Activated T-cell treated with anti-CD3 and anti-CD28 coated beads, Interleukin-2, amount 50 U/mL, for 72 hours (primary cell): ENCODE data around the gene TRMT6. TPM values are rescaled to one million over a fixed set of nuclear protein-coding genes. Genes with fewer than 3 reads are reported as not detected.

ENCODE experiments used
- ATAC-seq, 2 donors: fragments of 150-1000 bp; cut with Tn5 transposase; replicated peaks in 1 of 2; 2 replicates each; pipeline ENCODE4 v1.10.0; 2021; ENCODE audit warnings: moderate library complexity in 2 of 2, mild to moderate bottlenecking in 1 of 2
- DNase-seq, 2 donors: peaks; one replicate each; pipeline ENCODE4 v3.0.0; 2021 to 2022; ENCODE audit warnings: mixed read lengths in 1 of 2
- H3K27ac Mint-ChIP-seq: one replicate; pipeline ENCODE4 v1.8.0; 2022; ENCODE audit warnings: mild to moderate bottlenecking, moderate library complexity, mixed read lengths
- H3K27me3 Mint-ChIP-seq: one replicate; pipeline ENCODE4 v1.8.0; 2022; ENCODE audit warnings: low read depth, mixed read lengths
- H3K36me3 Mint-ChIP-seq, 2 donors: one replicate each; pipeline ENCODE4 v1.8.0; 2022; ENCODE audit warnings: mixed read lengths in 2 of 2, mild to moderate bottlenecking in 1 of 2; ENCODE audit not compliant: insufficient read depth in 2 of 2
- H3K4me1 Mint-ChIP-seq: one replicate; pipeline ENCODE4 v1.8.0; 2022; ENCODE audit warnings: low read depth, mixed read lengths
- H3K4me3 Mint-ChIP-seq, 2 donors: one replicate each; pipeline ENCODE4 v1.8.0; 2022; ENCODE audit warnings: mild to moderate bottlenecking in 2 of 2, mixed read lengths in 2 of 2, moderate library complexity in 2 of 2
- H3K9me3 Mint-ChIP-seq, 2 donors: one replicate each; pipeline ENCODE4 v1.8.0; 2022; ENCODE audit warnings: mixed read lengths in 2 of 2
- total RNA-seq, 2 donors: library from RNA; stranded (reverse); gene quantifications; one replicate each; pipeline ENCODE4 v1.2.3, GENCODE V29; 2022

The TRMT6 gene
- total RNA-seq, 2 donors from 2014 or later: 17.5 to 23.2 TPM

- Mint-ChIP-seq H3K9me3 (no peaks in the 10 kb centered on the region), H3K27me3 (peaks cover 72% of the 10 kb centered on the region), H3K27ac (no peak overlapping the region), H3K4me1 (peaks cover 17% of the 10 kb centered on the region), H3K4me3 (no peak overlapping the region), H3K36me3 (no peaks in the 10 kb centered on the region)
- ATAC-seq: no peak
- DNase-seq: no peak
Observed at GRCh38 chr20:5913166-5913565, 37.2 kb downstream of the TRMT6 start.

DNA sequence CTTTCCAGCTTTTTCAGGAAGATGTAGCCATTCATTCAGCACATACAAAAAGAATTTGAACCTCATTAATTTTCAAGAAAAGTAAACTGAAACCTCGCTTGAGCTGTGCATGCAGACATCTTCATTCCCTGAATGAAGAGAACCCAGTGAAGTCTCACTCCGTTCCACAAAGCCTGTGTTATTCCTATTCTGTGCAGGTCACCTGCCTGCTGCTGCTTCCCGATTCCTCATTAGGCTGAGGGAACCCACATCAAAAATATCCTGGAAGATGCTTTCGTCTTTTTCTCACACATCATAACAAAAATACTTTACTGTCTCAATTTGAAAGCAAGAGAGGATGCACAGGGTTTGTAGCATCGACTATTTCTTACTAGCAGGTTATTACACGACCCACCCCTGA lies 40.1 kb downstream of the TRMT6 start:
- Mint-ChIP-seq H3K27me3 (peaks cover 88% of the 10 kb centered on the region), H3K4me1 (peaks cover 17% of the 10 kb centered on the region), H3K27ac (no peak overlapping the region), H3K9me3 (no peaks in the 10 kb centered on the region), H3K4me3 (peak overlapping the region in 1 of 2 donors; percentile 83), H3K36me3 (no peaks in the 10 kb centered on the region)
- ATAC-seq: no peak
- DNase-seq: no peak

DNA sequence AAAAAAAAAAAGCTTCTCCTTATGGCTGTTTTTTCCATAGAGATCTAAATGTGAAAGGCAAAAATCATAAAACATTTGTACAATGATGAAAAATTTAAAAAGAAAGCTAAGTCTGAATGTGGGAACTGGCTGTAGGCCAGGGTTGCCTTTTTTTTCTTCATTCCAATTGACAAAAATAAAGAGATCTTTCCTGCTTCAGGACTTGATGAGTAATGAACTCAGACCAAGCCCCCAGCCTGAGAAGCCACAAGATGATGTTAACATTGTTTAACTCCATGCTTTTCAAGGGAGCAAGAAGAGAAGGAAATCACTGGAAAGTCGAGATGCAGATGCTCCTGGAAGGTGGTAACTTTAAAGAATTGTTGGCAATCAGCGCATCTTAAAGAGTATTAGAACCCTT lies 41.4 kb downstream of the TRMT6 start:
- Mint-ChIP-seq H3K27ac (no peak overlapping the region), H3K36me3 (no peaks in the 10 kb centered on the region), H3K9me3 (no peaks in the 10 kb centered on the region), H3K27me3 (peaks cover 76% of the 10 kb centered on the region), H3K4me3 (no peak overlapping the region), H3K4me1 (peaks cover 17% of the 10 kb centered on the region)
- DNase-seq (no peak), ATAC-seq (no peak)

DNA sequence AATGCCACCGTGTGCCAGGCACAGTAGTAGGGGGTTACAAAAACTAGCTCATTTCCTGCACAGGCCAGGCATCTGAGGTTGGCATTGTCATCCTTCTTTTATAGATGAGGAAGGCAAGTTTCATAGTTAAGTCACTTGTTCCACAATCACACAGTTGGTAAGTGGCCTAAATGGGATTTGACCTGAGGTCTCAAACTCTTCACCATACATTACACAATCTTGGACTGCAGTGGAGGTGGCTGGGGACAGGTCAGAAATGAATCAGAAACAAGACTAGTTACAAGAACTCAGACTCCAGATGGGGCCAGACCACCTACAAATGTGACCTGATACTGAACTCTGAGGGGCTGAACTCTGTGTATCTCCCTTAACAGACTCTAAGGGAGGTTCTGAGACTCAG lies 49.4 kb downstream of the TRMT6 start:
- peak in 1 of 2 donors; percentile 23 for ATAC-seq
- no peak overlapping the region for H3K27ac Mint-ChIP-seq

DNA sequence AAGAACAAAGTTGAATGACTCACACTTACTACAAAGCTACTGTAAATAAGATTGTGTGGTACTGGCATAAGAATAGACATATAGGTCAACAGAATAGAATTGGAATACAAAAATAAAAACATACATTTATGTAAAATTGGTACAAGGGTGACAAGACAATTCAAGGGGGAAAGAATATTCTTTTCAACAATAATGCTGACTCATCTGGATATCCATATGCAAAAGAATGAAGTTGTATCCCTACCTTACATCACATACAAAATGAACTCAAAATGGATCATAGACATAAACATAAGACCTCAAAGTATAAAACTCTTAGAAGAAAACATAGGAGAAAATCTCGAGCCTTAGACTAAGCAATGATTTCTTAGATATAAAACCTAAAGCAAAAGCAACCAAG lies 50.9 kb downstream of the TRMT6 start:
- Mint-ChIP-seq H3K9me3 (peaks cover 2 to 4% of the 10 kb centered on the region in 2 donors), H3K27ac (no peak overlapping the region), H3K27me3 (peaks cover 42% of the 10 kb centered on the region), H3K4me3 (no peak overlapping the region), H3K4me1 (no peaks in the 10 kb centered on the region), H3K36me3 (no peaks in the 10 kb centered on the region)
- no peak for ATAC-seq
- DNase-seq: no peak

More for the DNA sequence above, 49.4 kb downstream of the TRMT6 start:
- Mint-ChIP-seq H3K4me1 (no peaks in the 10 kb centered on the region), H3K4me3 (no peak overlapping the region), H3K36me3 (no peaks in the 10 kb centered on the region), H3K9me3 (peaks cover 2 to 4% of the 10 kb centered on the region in 2 donors), H3K27me3 (peaks cover 28% of the 10 kb centered on the region)
- no peak for DNase-seq

DNA sequence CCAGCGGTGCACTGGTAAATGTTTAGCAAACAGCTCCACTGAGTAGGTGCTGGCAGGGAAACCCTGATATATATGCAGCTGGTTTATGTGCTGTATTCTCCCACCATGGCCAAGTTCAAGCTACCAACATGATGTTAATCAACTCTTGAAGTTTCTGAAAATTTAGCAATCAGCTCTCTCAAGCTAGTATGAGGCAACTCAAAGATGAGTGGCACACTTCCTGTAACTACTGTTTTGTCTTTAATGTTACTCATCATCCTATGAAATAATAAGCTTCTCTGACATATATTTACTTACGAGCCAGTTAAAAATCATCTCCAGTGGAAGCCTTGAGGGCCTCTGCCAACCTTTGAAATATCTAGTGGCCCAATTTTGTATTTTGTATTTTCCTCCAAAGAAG lies 54.7 kb downstream of the TRMT6 start:
- no peaks in the 10 kb centered on the region for H3K4me1 Mint-ChIP-seq
- ATAC-seq (no peak), DNase-seq (no peak)
- peaks cover 42% of the 10 kb centered on the region for H3K27me3 Mint-ChIP-seq
- H3K4me3 Mint-ChIP-seq: no peak overlapping the region
- H3K9me3 Mint-ChIP-seq: peaks cover 2 to 4% of the 10 kb centered on the region in 2 donors
- H3K36me3 Mint-ChIP-seq: no peaks in the 10 kb centered on the region
- no peak overlapping the region for H3K27ac Mint-ChIP-seq

GRCh38 chr20:5893621-5894020 lies 56.7 kb downstream of the TRMT6 start:
- Mint-ChIP-seq H3K27ac (no peak overlapping the region), H3K4me1 (no peaks in the 10 kb centered on the region), H3K36me3 (no peaks in the 10 kb centered on the region), H3K27me3 (peaks cover 36% of the 10 kb centered on the region), H3K4me3 (no peak overlapping the region), H3K9me3 (peaks cover 0 to 3% of the 10 kb centered on the region in 2 donors)
- ATAC-seq (no peak), DNase-seq (no peak)

- H3K27ac Mint-ChIP-seq: no peak overlapping the region
- no peak overlapping the region for H3K4me3 Mint-ChIP-seq
- ATAC-seq (no peak), DNase-seq (no peak)
- no peaks in the 10 kb centered on the region for H3K4me1 Mint-ChIP-seq
- peaks cover 30% of the 10 kb centered on the region for H3K27me3 Mint-ChIP-seq
- H3K36me3 Mint-ChIP-seq: no peaks in the 10 kb centered on the region
- H3K9me3 Mint-ChIP-seq: peaks cover 0 to 3% of the 10 kb centered on the region in 2 donors
Observed at GRCh38 chr20:5893052-5893451, 57.3 kb downstream of the TRMT6 start.

DNA sequence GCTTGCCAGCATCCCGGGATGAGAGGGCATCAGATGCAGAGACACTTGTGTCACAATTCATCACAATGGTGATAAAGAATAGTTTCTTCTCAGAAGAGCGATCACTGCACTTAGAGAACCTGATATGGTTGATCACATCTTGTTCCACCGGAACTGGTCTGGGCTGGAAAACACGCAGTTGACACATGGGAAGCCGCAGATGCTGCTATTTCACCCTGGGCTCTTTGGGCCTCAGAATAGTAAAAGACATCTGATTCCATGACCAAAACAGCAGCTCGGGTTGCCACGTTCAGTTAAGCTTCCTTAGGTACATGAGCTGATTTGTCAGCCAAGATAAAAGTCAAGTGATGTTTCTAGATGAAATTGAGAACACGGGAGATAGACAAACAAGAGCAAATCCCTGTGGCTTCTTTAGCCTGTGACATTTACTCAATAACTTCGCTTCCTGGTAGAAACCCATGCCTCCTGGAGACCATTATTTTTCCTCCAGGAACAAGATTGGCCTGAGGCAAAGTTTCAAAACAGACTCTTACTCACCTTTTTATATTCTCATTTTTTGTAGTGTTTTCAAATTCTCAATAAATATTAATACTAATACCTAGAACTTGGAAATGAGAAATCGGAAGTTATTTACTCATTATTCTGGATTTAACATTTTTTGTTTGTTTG lies 59.4 kb downstream of the TRMT6 start:
- Mint-ChIP-seq H3K4me1 (no peaks in the 10 kb centered on the region), H3K27ac (no peak overlapping the region), H3K4me3 (no peak overlapping the region), H3K9me3 (no peaks in the 10 kb centered on the region), H3K36me3 (no peaks in the 10 kb centered on the region), H3K27me3 (peaks cover 15% of the 10 kb centered on the region)
- DNase-seq (no peak), ATAC-seq (no peak)

DNA sequence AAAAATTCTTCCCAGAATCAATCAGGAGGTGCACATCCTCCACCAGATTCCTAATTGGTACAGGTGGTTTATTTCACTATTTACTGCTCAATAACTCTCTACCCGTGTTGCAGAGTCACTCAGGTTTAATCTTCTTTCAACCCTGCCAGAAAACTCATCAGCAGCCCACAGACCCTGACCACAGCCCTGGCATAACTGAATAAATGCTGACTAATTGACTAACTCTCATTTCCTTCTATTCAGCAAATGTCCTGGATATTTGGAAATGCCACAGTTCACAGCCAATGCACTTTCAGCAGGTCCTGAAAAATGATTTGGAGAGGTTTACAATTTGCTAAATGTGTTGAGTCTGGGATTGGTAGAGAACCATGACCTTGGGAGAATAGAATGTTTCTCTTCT lies 62.3 kb downstream of the TRMT6 start:
- H3K27ac Mint-ChIP-seq: no peak overlapping the region
- peaks cover 9% of the 10 kb centered on the region for H3K27me3 Mint-ChIP-seq
- H3K9me3 Mint-ChIP-seq: no peaks in the 10 kb centered on the region
- H3K36me3 Mint-ChIP-seq: no peaks in the 10 kb centered on the region
- no peak for DNase-seq
- H3K4me3 Mint-ChIP-seq: no peak overlapping the region
- no peaks in the 10 kb centered on the region for H3K4me1 Mint-ChIP-seq
- no peak for ATAC-seq

- H3K27me3 Mint-ChIP-seq: peaks cover 13% of the 10 kb centered on the region
- DNase-seq (no peak), ATAC-seq (no peak)
- H3K4me3 Mint-ChIP-seq: no peak overlapping the region
- H3K36me3 Mint-ChIP-seq: no peaks in the 10 kb centered on the region
- no peaks in the 10 kb centered on the region for H3K4me1 Mint-ChIP-seq
- no peak overlapping the region for H3K27ac Mint-ChIP-seq
- no peaks in the 10 kb centered on the region for H3K9me3 Mint-ChIP-seq
Observed at GRCh38 chr20:5887386-5887785, 62.9 kb downstream of the TRMT6 start.

Other genes starting within 250 kb of the TRMT6 start
- gene SHLD1, start 200.1 kb downstream of the TRMT6 start, total RNA-seq: 10 to 100 TPM; 10.1 to 14.4 TPM
- gene CHGB, start 39.0 kb downstream of the TRMT6 start, total RNA-seq: not detected
- gene MCM8, start 119 bp upstream of the TRMT6 start, total RNA-seq: 10 to 100 TPM; 39.2 to 53.9 TPM
- 10 to 100 TPM; 36.7 to 39.7 TPM for gene CRLS1, start 55.6 kb upstream of the TRMT6 start, total RNA-seq
- gene LRRN4, start 103.5 kb upstream of the TRMT6 start, total RNA-seq: not detected
- under 1 TPM; 0.34 to 0.37 TPM for gene FERMT1, start 172.5 kb upstream of the TRMT6 start, total RNA-seq